Activated CD8-positive, alpha-beta memory T cell treated with anti-CD3 and anti-CD28 coated beads, Interleukin-2, amount 50 U/mL, for 1 hour (primary cell): ENCODE data around the gene ADAMTS2.
"Not testable (repeated sequence)": the region's sequence is repeated elsewhere in the genome, so short reads cannot be mapped to it uniquely, and the experiment has no call there.

Experiments used
- DNase-seq: peaks from one replicate; pipeline ENCODE4 v3.0.0-alpha.2; 2020; ENCODE audit errors: extremely low read depth

ADAMTS2 gene

DNA sequence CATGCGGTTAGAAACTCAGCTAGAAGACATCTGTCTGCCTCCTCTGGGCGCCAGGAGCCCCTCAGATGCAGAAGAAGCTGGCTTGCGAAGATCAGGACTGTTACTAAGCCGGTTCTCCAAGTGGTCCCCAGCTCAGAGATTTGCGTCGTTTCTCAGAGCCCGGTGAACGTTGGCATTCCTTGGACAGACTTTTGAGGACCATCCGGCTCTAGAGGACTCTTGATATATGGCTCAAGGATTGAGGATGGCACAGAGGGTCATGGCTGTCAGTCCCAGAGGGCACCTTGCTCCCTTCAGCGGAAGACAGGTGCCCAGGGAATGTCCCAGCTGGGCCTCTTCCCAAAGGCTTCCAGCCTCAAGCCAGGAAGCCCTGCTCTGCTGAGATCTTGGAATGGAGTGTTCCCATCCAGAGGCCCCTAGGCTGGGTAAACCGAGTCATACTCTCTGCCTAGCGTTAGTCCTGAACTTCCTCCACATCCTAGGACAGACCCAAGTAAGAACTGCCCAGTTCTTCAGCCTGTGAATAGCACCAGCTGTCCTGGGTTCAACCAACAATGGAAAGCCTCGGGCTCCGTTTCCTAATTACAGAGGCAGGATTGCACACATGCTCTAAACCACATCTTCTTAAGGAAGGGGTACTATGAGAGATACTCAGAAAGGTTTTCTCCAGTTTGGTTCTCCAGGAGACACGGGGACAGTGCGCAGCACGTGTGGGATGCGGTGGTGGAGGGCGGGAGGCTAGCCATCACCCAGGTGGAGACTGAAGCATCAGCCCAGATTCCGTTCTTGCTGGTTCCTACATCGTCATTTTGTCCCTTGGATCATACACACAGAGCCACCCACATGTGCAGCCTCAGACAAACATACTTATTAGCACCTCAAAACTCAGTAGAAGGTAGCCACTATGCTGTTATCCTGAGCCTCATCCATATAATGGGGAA is 233.7 kb downstream of the ADAMTS2 start:
- DNase-seq = no peak

DNA sequence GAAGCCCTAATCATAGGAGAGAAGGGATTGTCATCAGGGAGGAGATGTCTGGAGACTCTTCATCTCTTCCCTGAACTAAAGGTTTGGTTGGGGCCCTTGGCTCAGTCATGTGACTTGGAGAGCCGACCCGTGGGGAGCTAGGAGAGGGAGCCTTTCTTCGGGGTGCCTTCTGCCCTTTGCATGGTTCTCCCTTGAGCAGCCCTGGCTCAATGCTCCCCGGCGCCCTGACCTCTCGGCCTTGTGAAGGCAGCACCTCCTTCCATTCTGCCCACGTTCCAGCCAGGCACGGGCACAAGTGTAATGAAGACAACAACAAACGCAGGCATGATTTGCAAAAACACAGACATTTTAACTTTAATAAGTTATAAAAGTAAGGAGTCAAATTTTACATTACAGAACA is 234.7 kb downstream of the ADAMTS2 start:
- DNase-seq = no peak

- DNase-seq = not testable (repeated sequence)
These were observed 244.0 kb downstream of the ADAMTS2 start for GRCh38 chr5:179101282-179101681.

DNA sequence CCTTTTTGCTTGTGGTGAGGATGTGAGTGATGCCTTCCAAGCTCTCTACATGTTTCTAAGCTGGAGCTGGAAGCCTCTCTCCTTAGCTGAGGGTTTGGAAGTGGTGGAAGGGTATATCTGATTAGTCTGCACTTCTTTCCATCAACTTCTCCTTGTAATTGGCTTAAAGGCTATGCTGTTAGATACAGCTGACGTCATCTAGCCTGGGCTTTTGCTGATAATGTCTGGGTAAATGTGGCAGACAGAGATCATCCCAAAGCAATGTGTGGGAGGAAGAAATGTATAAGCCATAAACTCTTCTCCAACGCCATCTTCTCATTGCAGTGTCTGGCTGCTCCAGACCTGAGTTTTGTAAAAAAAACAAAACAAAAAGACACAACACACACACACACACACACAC is 255.8 kb downstream of the ADAMTS2 start:
- no peak for DNase-seq

GRCh38 chr5:179080724-179081123 is 264.5 kb downstream of the ADAMTS2 start:
- no peak for DNase-seq

DNA sequence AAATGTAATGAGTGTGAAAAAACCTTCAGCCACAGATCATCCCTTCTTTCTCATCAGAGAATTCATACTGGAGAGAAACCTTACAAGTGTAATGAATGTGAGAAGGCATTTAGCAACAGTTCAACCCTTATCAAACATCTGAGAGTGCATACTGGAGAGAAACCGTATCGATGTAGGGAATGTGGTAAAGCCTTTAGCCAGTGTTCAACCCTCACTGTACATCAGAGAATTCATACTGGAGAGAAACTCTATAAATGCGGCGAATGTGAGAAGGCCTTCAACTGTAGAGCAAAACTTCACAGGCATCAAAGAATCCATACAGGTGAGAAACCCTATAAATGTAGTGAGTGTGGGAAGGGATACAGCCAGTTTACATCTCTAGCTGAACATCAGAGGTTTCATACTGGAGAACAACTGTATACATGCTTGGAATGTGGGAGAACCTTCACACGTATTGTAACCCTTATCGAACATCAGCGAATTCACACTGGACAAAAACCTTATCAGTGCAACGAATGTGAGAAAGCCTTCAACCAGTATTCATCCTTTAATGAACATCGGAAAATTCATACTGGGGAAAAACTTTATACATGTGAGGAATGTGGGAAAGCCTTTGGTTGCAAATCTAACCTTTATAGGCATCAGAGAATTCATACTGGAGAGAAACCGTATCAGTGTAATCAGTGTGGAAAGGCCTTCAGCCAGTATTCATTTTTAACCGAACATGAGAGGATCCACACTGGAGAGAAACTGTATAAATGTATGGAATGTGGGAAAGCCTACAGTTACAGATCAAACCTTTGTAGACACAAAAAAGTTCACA is 265.9 kb downstream of the ADAMTS2 start:
- DNase-seq = no peak

DNA sequence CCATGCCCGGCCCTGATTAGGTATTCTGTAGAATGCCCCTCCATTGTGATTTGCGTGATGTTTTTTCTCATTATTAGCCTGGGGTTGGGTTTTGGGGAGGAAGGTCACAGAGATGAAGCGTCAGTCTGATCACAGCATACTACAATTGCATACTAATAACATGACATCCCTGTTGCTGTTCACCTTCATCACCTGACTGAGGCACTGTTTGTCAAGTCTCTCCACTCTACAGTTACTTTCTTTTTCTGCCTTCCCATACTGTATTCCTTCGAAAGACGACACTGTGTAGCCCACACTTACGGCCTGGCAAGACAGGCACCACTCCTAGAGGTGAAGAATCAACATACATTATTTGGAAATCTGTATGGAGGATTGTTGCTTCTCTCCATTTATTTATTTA is 279.6 kb downstream of the ADAMTS2 start:
- no peak for DNase-seq

DNA sequence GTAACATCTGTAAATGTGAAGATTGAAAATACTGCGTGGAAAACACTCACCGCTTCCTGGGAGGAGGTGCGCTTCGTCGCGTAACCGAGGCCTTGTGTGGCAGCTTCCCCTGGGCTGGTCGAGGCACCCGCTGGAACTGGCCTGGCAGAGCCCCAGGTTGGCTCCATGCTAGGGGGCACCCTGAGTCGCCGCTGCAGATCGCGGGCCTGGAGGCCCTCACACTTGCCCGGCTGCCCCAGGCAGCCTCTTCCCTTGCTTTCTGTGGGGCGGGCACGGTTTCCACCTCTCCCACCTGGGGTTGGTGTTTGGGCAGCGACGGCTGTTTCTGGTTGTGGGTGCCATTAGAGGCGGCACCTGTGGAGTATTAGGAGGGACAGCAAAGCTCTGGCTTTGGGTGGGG is 284.2 kb downstream of the ADAMTS2 start:
- no peak for DNase-seq
